Right lung (tissue), 5 donors: ENCODE data around the gene NAA10. TPM values are rescaled to one million over a fixed set of nuclear protein-coding genes. Genes with fewer than 3 reads are reported as not detected.
A peak's percentile ranks its signal among the peaks of the same experiment; 100 is the strongest.

Experiments
- DNase-seq, 2 donors: peaks; one replicate each; pipeline ENCODE4 v3.0.0-alpha.2; 2013
- polyA plus RNA-seq, 5 donors: library from polyadenylated mRNA; unstranded; fragments of 120-200 nt; gene quantifications; one replicate each; pipeline versions ENCODE4 v1.2.1 to v1.2.3, GENCODE V29; 2013; ENCODE audit warnings: inconsistent platforms in 1 of 5, low replicate concordance in 1 of 5; ENCODE audit not compliant: insufficient read length in 5 of 5, insufficient read depth in 1 of 5

NAA10 gene
- polyA plus RNA-seq, 5 donors: 48.0 to 85.6 (median 53.5) TPM

- no peak for DNase-seq
These were observed 15.3 kb upstream of the NAA10 start for GRCh38 chrX:153950127-153950526.

GRCh38 chrX:153948847-153949805 is 14.3 kb upstream of the NAA10 start:
- no peak for DNase-seq

- no peak for DNase-seq
These were observed 13.2 kb upstream of the NAA10 start for GRCh38 chrX:153948002-153948466.

GRCh38 chrX:153947009-153947769 is 12.4 kb upstream of the NAA10 start:
- peak in 1 of 2 donors; percentile 46 for DNase-seq

GRCh38 chrX:153945956-153946943 is 11.4 kb upstream of the NAA10 start:
- DNase-seq: no peak

GRCh38 chrX:153944800-153945150 is 9.9 kb upstream of the NAA10 start:
- DNase-seq: no peak

- no peak for DNase-seq
These were observed 9.4 kb upstream of the NAA10 start, which contains the start of gene RENBP for GRCh38 chrX:153944140-153944799. Gene RENBP (minus strand): TSS chrX:153944643. CDS start chrX:153944610, 33 bp downstream.

GRCh38 chrX:153941336-153942252 is 6.8 kb upstream of the NAA10 start:
- no peak for DNase-seq

GRCh38 chrX:153939573-153939972 is 4.7 kb upstream of the NAA10 start:
- no peak for DNase-seq

- DNase-seq: no peak
These were observed 3.5 kb upstream of the NAA10 start for GRCh38 chrX:153938226-153938786.

GRCh38 chrX:153937056-153937455 is 2.2 kb upstream of the NAA10 start:
- DNase-seq: no peak

- DNase-seq: no peak
These were observed 552 bp upstream of the NAA10 start for GRCh38 chrX:153935326-153935851.

GRCh38 chrX:153934148-153934761 is 582 bp downstream of the NAA10 start:
- DNase-seq: no peak

- no peak for DNase-seq
These were observed 1.1 kb downstream of the NAA10 start for GRCh38 chrX:153933748-153934147.

GRCh38 chrX:153932220-153932915 is 2.5 kb downstream of the NAA10 start:
- DNase-seq: no peak

- no peak for DNase-seq
These were observed 3.1 kb downstream of the NAA10 start for GRCh38 chrX:153931748-153932147.

- no peak for DNase-seq
These were observed 3.7 kb downstream of the NAA10 start for GRCh38 chrX:153931151-153931550.
